Fibroblast of villous mesenchyme (primary cell): Measurements from ENCODE around the gene EDARADD. TPM values are rescaled to one million over a fixed set of nuclear protein-coding genes. Genes with fewer than 3 reads are reported as not detected.

ENCODE experiments used
- DNase-seq: peaks from one replicate; pipeline ENCODE4 v3.0.0-alpha.2; 2010; ENCODE audit warnings: low read depth
- H3K4me3 ChIP-seq: 2 replicates; pipeline ENCODE4 v1.5.1; 2011; ENCODE audit warnings: low read depth, mild to moderate bottlenecking, low read length
- CTCF ChIP-seq: IDR thresholded peaks from 2 replicates; pipeline ENCODE4 v1.5.1; 2012; ENCODE audit warnings: low read depth, mild to moderate bottlenecking, low read length; ENCODE audit not compliant: insufficient read depth
- total RNA-seq: library from RNA; depleted of rRNA; stranded (reverse); fragments of >200 nt; gene quantifications from 2 replicates; pipeline ENCODE4 v1.2.3, GENCODE V29; 2012

EDARADD gene
- total RNA-seq, 1 donor = 0.43 TPM

GRCh38 chr1:236392182-236392581 is 1.9 kb upstream of the EDARADD start:
- no peak for DNase-seq
- TF ChIP-seq CTCF = no peak

GRCh38 chr1:236394879-236395229 is 768 bp downstream of the EDARADD start:
- DNase-seq = peak; percentile 12
- no peak for TF ChIP-seq CTCF
- H3K4me3 ChIP-seq = peak overlapping the region; percentile 65

More at GRCh38 chr1:236392182-236392581, 1.9 kb upstream of the EDARADD start:
- H3K4me3 ChIP-seq = no peak overlapping the region

- TF ChIP-seq CTCF = no peak
- peak; percentile 15 for DNase-seq
- H3K4me3 ChIP-seq = peak overlapping the region; percentile 65
These were observed 1.3 kb downstream of the EDARADD start for GRCh38 chr1:236395230-236395946.

- no peak for DNase-seq
- H3K4me3 ChIP-seq = peak overlapping the region; percentile 65
- no peak for TF ChIP-seq CTCF
These were observed 2.0 kb downstream of the EDARADD start for GRCh38 chr1:236395947-236396664.

- H3K4me3 ChIP-seq = no peak overlapping the region
- no peak for TF ChIP-seq CTCF
These were observed 2.6 kb downstream of the EDARADD start for GRCh38 chr1:236396665-236397043.

GRCh38 chr1:236397173-236397759 is 3.2 kb downstream of the EDARADD start:
- no peak for DNase-seq
- H3K4me3 ChIP-seq = no peak overlapping the region
- TF ChIP-seq CTCF = no peak

More at GRCh38 chr1:236396665-236397043, 2.6 kb downstream of the EDARADD start:
- DNase-seq = no peak
